Measurements from ENCODE around the gene FAM163B.

Gene FAM163B

GRCh38 chr9:133607381-133607780, 1.8 kb downstream of the FAM163B start:
- ATAC-seq, result no peak
- TF ChIP-seq PPARA (CRISPR knock-in tag; IDR thresholded peaks at IDR 0.05; ENCODE audit: borderline replicate concordance) (no peak), PATZ1 (CRISPR knock-in tag; IDR thresholded peaks at IDR 0.05; ENCODE audit: borderline replicate concordance) (no peak), CSDC2 (CRISPR knock-in tag; IDR thresholded peaks at IDR 0.05) (no peak), ZC3H10 (CRISPR knock-in tag; IDR thresholded peaks at IDR 0.05) (no peak), TCF4 (CRISPR knock-in tag; IDR thresholded peaks at IDR 0.05; ENCODE audit: borderline replicate concordance) (no peak), TSHZ2 (CRISPR knock-in tag; IDR thresholded peaks at IDR 0.05) (no peak), CSRNP3 (CRISPR knock-in tag; IDR thresholded peaks at IDR 0.05) (no peak), ZNF70 (CRISPR knock-in tag; IDR thresholded peaks at IDR 0.05) (no peak), ESRRG (CRISPR knock-in tag; IDR thresholded peaks at IDR 0.05) (no peak)

- no peak for TF ChIP-seq POU6F1 (CRISPR knock-in tag; IDR thresholded peaks at IDR 0.05; ENCODE audit: borderline replicate concordance, low read depth)
- no peak for TF ChIP-seq CSDC2 (CRISPR knock-in tag; IDR thresholded peaks at IDR 0.05)
- TF ChIP-seq RARB (CRISPR knock-in tag; IDR thresholded peaks at IDR 0.05), result no peak
- TF ChIP-seq TOX (CRISPR knock-in tag; IDR thresholded peaks at IDR 0.05; ENCODE audit: borderline replicate concordance), result no peak
- no peak for TF ChIP-seq CREB5 (CRISPR knock-in tag; IDR thresholded peaks at IDR 0.05; ENCODE audit: low read depth)
- no peak for TF ChIP-seq CSRNP3 (CRISPR knock-in tag; IDR thresholded peaks at IDR 0.05)
- no peak for TF ChIP-seq ZNF8 (CRISPR knock-in tag; IDR thresholded peaks at IDR 0.05)
- no peak for TF ChIP-seq SNAI2 (CRISPR knock-in tag; IDR thresholded peaks at IDR 0.05)
- no peak for TF ChIP-seq ZFP30 (CRISPR knock-in tag; IDR thresholded peaks at IDR 0.05)
- TF ChIP-seq TCF4 (CRISPR knock-in tag; IDR thresholded peaks at IDR 0.05; ENCODE audit: borderline replicate concordance), result no peak
- TF ChIP-seq TSHZ2 (CRISPR knock-in tag; IDR thresholded peaks at IDR 0.05), result no peak
- TF ChIP-seq ESRRG (CRISPR knock-in tag; IDR thresholded peaks at IDR 0.05), result no peak
- no peak for TF ChIP-seq PPARA (CRISPR knock-in tag; IDR thresholded peaks at IDR 0.05; ENCODE audit: borderline replicate concordance)
- TF ChIP-seq ZNF565 (CRISPR knock-in tag; conservative IDR thresholded peaks at IDR 0.05; ENCODE audit: low read depth), result no peak
- ATAC-seq, result no peak
Measured at GRCh38 chr9:133606708-133607025, 2.5 kb downstream of the FAM163B start.
